Liver (tissue), 3 donors: ENCODE results near the gene ZNG1A.
"Not testable (repeated sequence)": the region's sequence is repeated elsewhere in the genome, so short reads cannot be mapped to it uniquely, and the experiment has no call there.

Experiments
- CTCF ChIP-seq: fragments of 150-350 bp; IDR thresholded peaks from 2 replicates; pipeline ENCODE4 v1.5.1; 2017; ENCODE audit warnings: improper control_type of control experiment, low read depth, low read length; ENCODE audit not compliant: missing input control
- JUND ChIP-seq, 2 donors: IDR thresholded peaks; 2 replicates each; pipeline ENCODE4 v1.6.1; 2016; ENCODE audit warnings: antibody characterized with exemption in 2 of 2
- MAX ChIP-seq: IDR thresholded peaks from 2 replicates; pipeline ENCODE4 v1.6.1; 2016; ENCODE audit warnings: antibody characterized with exemption
- RAD21 ChIP-seq, 2 donors: IDR thresholded peaks; 2 replicates each; pipeline ENCODE4 v1.6.1; 2016; ENCODE audit warnings: antibody characterized with exemption in 2 of 2, mild to moderate bottlenecking in 2 of 2
- REST ChIP-seq: IDR thresholded peaks from 2 replicates; pipeline ENCODE4 v1.6.1; 2016; ENCODE audit warnings: antibody characterized with exemption, mild to moderate bottlenecking
- SP1 ChIP-seq: IDR thresholded peaks from 2 replicates; pipeline ENCODE4 v1.6.1; 2018; ENCODE audit warnings: antibody characterized with exemption, mild to moderate bottlenecking
- TAF1 ChIP-seq: conservative IDR thresholded peaks from 2 replicates; pipeline ENCODE4 v1.6.1; 2016; ENCODE audit warnings: antibody characterized with exemption, mild to moderate bottlenecking
- ZBTB33 ChIP-seq: IDR thresholded peaks from 2 replicates; pipeline ENCODE4 v1.6.1; 2016; ENCODE audit warnings: antibody characterized with exemption
- donor health status: healthy.
- donor health status: healthy.

GRCh38 chr9:199601-200000 lies 20.7 kb upstream of the ZNG1A start:
- not testable (repeated sequence) for TF ChIP-seq SP1; CTCF; JUND (IDR thresholded peaks at IDR 0.05); RAD21 (IDR thresholded peaks at IDR 0.05); TAF1; MAX; ZBTB33; REST
